B cell (primary cell): Measurements from ENCODE around the gene PTPN1. TPM values are rescaled to one million over a fixed set of nuclear protein-coding genes. Genes with fewer than 3 reads are reported as not detected.

Experiments used
- ATAC-seq: fragments of 200-7000 bp; cut with Tn5 transposase; one replicate; pipeline ENCODE4 v1.10.0; 2021; ENCODE audit warnings: low read depth, mild to moderate bottlenecking, moderate number of reproducible peaks, moderate library complexity
- CTCF ChIA-PET: fragments of 350-600 bp; sonication (Branson Sonifier 250); formaldehyde crosslinking; loops from one replicate; lab custom pipeline; 2021; ENCODE audit warnings: antibody characterized with exemption, inconsistent platforms; lab: Charles Lee
- POLR2A ChIA-PET: fragments of 350-600 bp; sonication (Branson Sonifier 250); formaldehyde crosslinking; loops from one replicate; lab custom pipeline; 2021; ENCODE audit warnings: antibody characterized with exemption; lab: Charles Lee
- DNase-seq: peaks from one replicate; pipeline ENCODE4 v3.0.0; 2013
- H2AFZ ChIP-seq: 2 replicates; pipeline ENCODE4 v1.6.1; 2012; ENCODE audit warnings: mild to moderate bottlenecking, low read depth, low read length; ENCODE audit not compliant: insufficient read depth, poor library complexity, severe bottlenecking
- H3K27ac ChIP-seq, 2 donors: 1 replicate in 1 of 2; 2 replicates in 1 of 2; pipeline ENCODE4 v1.5.1; 2012 to 2013; ENCODE audit warnings: low read length in 2 of 2, mild to moderate bottlenecking in 2 of 2, moderate library complexity in 1 of 2
- H3K27me3 ChIP-seq, 4 experiments: fragments of 200-600 bp in 1 of 4; sonication (generic) in 1 of 4; replicated peaks in 1 of 4; 1 replicate in 2 of 4; 2 replicates in 2 of 4; pipeline versions ENCODE4 v1.6.1 to v1.7.0; 2013 to 2016; ENCODE audit warnings: low read length in 3 of 4, mild to moderate bottlenecking in 2 of 4, mixed read lengths in 1 of 4, moderate library complexity in 1 of 4; ENCODE audit not compliant: insufficient read depth in 4 of 4, control insufficient read depth in 3 of 4; ENCODE audit errors: control extremely low read depth in 1 of 4
- H3K36me3 ChIP-seq, 2 experiments: replicated peaks in 1 of 2; 1 replicate in 1 of 2; 2 replicates in 1 of 2; pipeline versions ENCODE4 v1.6.1 to v1.7.1; 2013; ENCODE audit warnings: low read length in 1 of 2; ENCODE audit not compliant: insufficient read depth in 2 of 2, control insufficient read depth in 1 of 2; ENCODE audit errors: control extremely low read depth in 1 of 2, extremely low read depth in 1 of 2
- H3K4me1 ChIP-seq, 2 donors: fragments of 200-600 bp in 1 of 2; sonication (generic) in 1 of 2; 1 replicate in 1 of 2; 2 replicates in 1 of 2; pipeline versions ENCODE4 v1.5.1 to v1.6.1; 2013 to 2017; ENCODE audit warnings: low read length in 2 of 2; ENCODE audit not compliant: control insufficient read depth in 2 of 2, insufficient read depth in 2 of 2
- H3K4me2 ChIP-seq: replicated peaks from 2 replicates; pipeline ENCODE3; 2012; ENCODE audit warnings: mild to moderate bottlenecking, low read depth, low read length; ENCODE audit not compliant: poor library complexity, severe bottlenecking
- H3K4me3 ChIP-seq, 5 experiments: fragments of 200-600 bp in 1 of 5; sonication (generic) in 1 of 5; 1 replicate in 3 of 5; 2 replicates in 2 of 5; pipeline versions ENCODE4 v1.5.1 to v1.7.0; 2011 to 2016; ENCODE audit warnings: low read length in 4 of 5, mild to moderate bottlenecking in 4 of 5, low read depth in 2 of 5, control low read depth in 1 of 5, moderate library complexity in 1 of 5; ENCODE audit not compliant: insufficient read depth in 1 of 5; ENCODE audit errors: control extremely low read depth in 1 of 5, extremely low read depth in 1 of 5
- H3K79me2 ChIP-seq: fragments of 200-600 bp; sonication (generic); one replicate; pipeline ENCODE4 v1.6.0; 2016; ENCODE audit warnings: low read length; ENCODE audit not compliant: control insufficient read depth, insufficient read depth
- H3K9ac ChIP-seq: fragments of 200-600 bp; sonication (generic); 2 replicates; pipeline ENCODE4 v1.6.1; 2017; ENCODE audit warnings: mild to moderate bottlenecking, low read length, moderate library complexity
- H3K9me3 ChIP-seq, 3 donors: one replicate each; pipeline versions ENCODE4 v1.6.1 to v1.7.1; 2013; ENCODE audit warnings: low read length in 2 of 3; ENCODE audit not compliant: control insufficient read depth in 2 of 3, insufficient read depth in 1 of 3; ENCODE audit errors: control extremely low read depth in 1 of 3
- H4K20me1 ChIP-seq: 2 replicates; pipeline ENCODE4 v1.6.0; 2012; ENCODE audit warnings: mild to moderate bottlenecking, low read length; ENCODE audit not compliant: insufficient read depth, control insufficient read depth, poor library complexity, severe bottlenecking
- H3K27ac Mint-ChIP-seq: one replicate; pipeline ENCODE4 v1.8.0; 2021; ENCODE audit warnings: mixed read lengths
- H3K27me3 Mint-ChIP-seq: one replicate; pipeline ENCODE4 v1.8.0; 2021; ENCODE audit warnings: mixed read lengths
- H3K4me1 Mint-ChIP-seq: one replicate; pipeline ENCODE4 v1.8.0; 2021; ENCODE audit warnings: mixed read lengths
- H3K4me3 Mint-ChIP-seq: one replicate; pipeline ENCODE4 v1.8.0; 2021; ENCODE audit warnings: mixed read lengths
- H3K9me3 Mint-ChIP-seq: one replicate; pipeline ENCODE4 v1.8.0; 2022; ENCODE audit warnings: mixed read lengths; ENCODE audit not compliant: insufficient read depth
- CTCF ChIP-seq: fragments of 200-600 bp; IDR thresholded peaks from one replicate; pipeline ENCODE4 v1.8.0; 2022; ENCODE audit warnings: antibody characterized with exemption, mild to moderate bottlenecking
- EZH2 ChIP-seq: IDR thresholded peaks from 2 replicates; pipeline ENCODE4 v1.6.1; 2012; ENCODE audit warnings: borderline replicate concordance, low read depth, mild to moderate bottlenecking, moderate library complexity, low read length; ENCODE audit not compliant: insufficient read depth, poor library complexity, severe bottlenecking
- WGBS: methylation state at CpG from one replicate; pipeline ENCODE4 v1.1.5; 2013; ENCODE audit warnings: missing lambda C conversion rate; ENCODE audit not compliant: insufficient coverage; 5-methylcytosine and 5-hydroxymethylcytosine counted together
- intact Hi-C: fragments of 100-400 bp; cut with micrococcal nuclease; formaldehyde crosslinking; loops from one replicate; pipeline ENCODE4 v1.10.0; 2022
- polyA plus RNA-seq: library from polyadenylated mRNA; depleted of rRNA; stranded (reverse); fragments of >200 nt; gene quantifications from 2 replicates; pipeline ENCODE4 v1.2.3, GENCODE V29; 2012
- total RNA-seq, 2 donors: library from RNA; stranded (reverse); fragments of 120-200 nt in 1 of 2; gene quantifications; 1 replicate in 1 of 2; 2 replicates in 1 of 2; pipeline versions ENCODE4 v1.2.3 to v1.2.4, GENCODE V29; 2013 to 2022

PTPN1 gene
- total and polyA plus RNA-seq, 2 donors (not counting 1 experiment from before 2014, with no cell fraction given) = 77.4 to 134 TPM

- Mint-ChIP-seq H3K4me3 (peak overlapping the region; percentile 98), H3K27ac (peak overlapping the region; percentile 91), H3K9me3 (no peaks in the 10 kb centered on the region), H3K27me3 (no peaks in the 10 kb centered on the region), H3K4me1 (peaks cover 80% of the 10 kb centered on the region)
- Histone ChIP-seq H3K27me3 (no peaks in the 10 kb centered on the region), H3K4me1 (peaks cover 82% of the 10 kb centered on the region in 2 donors), H4K20me1 (peaks cover 9% of the 10 kb centered on the region), H3K79me2 (peaks cover 92% of the 10 kb centered on the region), H3K4me3 (peak overlapping the region in 3 of 5 experiments; percentile 6 to 82 (median 7)), H3K9me3 (no peaks in the 10 kb centered on the region), H2AFZ (no peak overlapping the region), H3K9ac (peak overlapping the region; percentile 91), H3K27ac (peak overlapping the region; percentile 94 to 95), H3K36me3 (peaks cover 3 to 15% of the 10 kb centered on the region in 2 experiments), H3K4me2 (peak overlapping the region; percentile 84)
- POLR2A ChIA-PET = interaction anchor here (0.6 kb wide), 1 partner anchor 597 kb away, joined by 4 read pairs; no protein-coding TSS in a partner anchor
- CTCF ChIA-PET = interaction anchor here (0.9 to 10.7 kb wide), 10 partner anchors 9 to 75 kb away, joined by 3 to 180 read pairs (median 8); no protein-coding TSS in a partner anchor
- WGBS = no CpG with 5 or more reads among the region's 2 CpGs
- TF ChIP-seq CTCF (no peak), EZH2 (no peak)
- intact Hi-C loops = loop anchor here (10.0 kb wide), 1 partner anchor 1329 kb away; the partner anchor contains the start of gene STAU1
- ATAC-seq (no peak), DNase-seq (no peak)
Observed at GRCh38 chr20:50514035-50514337, 3.8 kb downstream of the PTPN1 start.

- TF ChIP-seq CTCF (no peak), EZH2 (no peak)
- Mint-ChIP-seq H3K27me3 (no peaks in the 10 kb centered on the region), H3K9me3 (no peaks in the 10 kb centered on the region), H3K27ac (peak overlapping the region; percentile 91), H3K4me1 (peaks cover 83% of the 10 kb centered on the region), H3K4me3 (peak overlapping the region; percentile 98)
- intact Hi-C loops = loop anchor here (10.0 kb wide), 1 partner anchor 1330 kb away; the partner anchor contains the start of gene STAU1
- Histone ChIP-seq H3K27ac (peak overlapping the region; percentile 94 to 95), H3K27me3 (no peaks in the 10 kb centered on the region), H3K4me1 (peaks cover 84 to 85% of the 10 kb centered on the region in 2 donors), H4K20me1 (peaks cover 9% of the 10 kb centered on the region), H2AFZ (no peak overlapping the region), H3K36me3 (peaks cover 3 to 15% of the 10 kb centered on the region in 2 experiments), H3K4me2 (peak overlapping the region; percentile 84), H3K9ac (peak overlapping the region; percentile 91), H3K79me2 (peaks cover 94% of the 10 kb centered on the region), H3K4me3 (peak overlapping the region in 2 of 5 experiments; percentile 31 to 82), H3K9me3 (no peaks in the 10 kb centered on the region)
- 59% methylated on average over 2 of the region's 3 CpGs for WGBS
- DNase-seq (no peak), ATAC-seq (no peak)
- POLR2A ChIA-PET = interaction anchor here (1.1 to 3.5 kb wide), 2 partner anchors 28 to 56 kb away, joined by 3 to 19 read pairs; no protein-coding TSS in a partner anchor
- CTCF ChIA-PET = interaction anchor here (0.9 to 10.7 kb wide), 8 partner anchors 10 to 329 kb away, joined by 3 to 180 read pairs (median 4); no protein-coding TSS in a partner anchor
Observed at GRCh38 chr20:50514750-50515149, 4.6 kb downstream of the PTPN1 start.
